ENCODE measurements around the gene SART3.

GRCh38 chr12:108511633-108512540, 49.1 kb downstream of the SART3 start:
- TF ChIP-seq CTCF (conservative IDR thresholded peaks at IDR 0.05 in 1 of 2, IDR thresholded peaks at IDR 0.05 in 1 of 2; ENCODE audit: extremely low read depth in 1 of 2, insufficient read depth in 1 of 2, low read depth in 1 of 2, low read length in 2 of 2) (peak; percentile 79 to 84), EZH2 (IDR thresholded peaks at IDR 0.05; ENCODE audit: borderline replicate concordance, low read length) (no peak)
